ENCODE results near the gene GALK2.

DNA sequence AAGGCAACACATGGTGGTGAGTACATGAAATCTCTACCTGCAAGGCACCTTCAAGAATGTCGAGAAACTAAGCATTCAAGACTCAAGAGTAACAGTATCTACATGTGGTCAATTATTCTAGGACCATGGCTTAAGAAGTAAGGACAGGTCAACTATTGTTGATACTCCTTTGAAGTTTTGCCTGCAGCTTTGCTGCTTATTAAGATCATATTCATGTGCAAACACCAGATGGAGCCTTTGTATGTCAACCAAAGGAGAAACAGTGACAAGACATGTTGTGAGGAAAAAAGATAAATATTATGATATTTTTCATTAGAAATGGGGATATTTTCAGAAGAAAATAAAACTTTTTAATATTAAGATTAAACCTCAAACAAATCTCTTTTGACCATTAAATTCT lies 200.7 kb downstream of the GALK2 start:
- TF ChIP-seq, protein P1, sequence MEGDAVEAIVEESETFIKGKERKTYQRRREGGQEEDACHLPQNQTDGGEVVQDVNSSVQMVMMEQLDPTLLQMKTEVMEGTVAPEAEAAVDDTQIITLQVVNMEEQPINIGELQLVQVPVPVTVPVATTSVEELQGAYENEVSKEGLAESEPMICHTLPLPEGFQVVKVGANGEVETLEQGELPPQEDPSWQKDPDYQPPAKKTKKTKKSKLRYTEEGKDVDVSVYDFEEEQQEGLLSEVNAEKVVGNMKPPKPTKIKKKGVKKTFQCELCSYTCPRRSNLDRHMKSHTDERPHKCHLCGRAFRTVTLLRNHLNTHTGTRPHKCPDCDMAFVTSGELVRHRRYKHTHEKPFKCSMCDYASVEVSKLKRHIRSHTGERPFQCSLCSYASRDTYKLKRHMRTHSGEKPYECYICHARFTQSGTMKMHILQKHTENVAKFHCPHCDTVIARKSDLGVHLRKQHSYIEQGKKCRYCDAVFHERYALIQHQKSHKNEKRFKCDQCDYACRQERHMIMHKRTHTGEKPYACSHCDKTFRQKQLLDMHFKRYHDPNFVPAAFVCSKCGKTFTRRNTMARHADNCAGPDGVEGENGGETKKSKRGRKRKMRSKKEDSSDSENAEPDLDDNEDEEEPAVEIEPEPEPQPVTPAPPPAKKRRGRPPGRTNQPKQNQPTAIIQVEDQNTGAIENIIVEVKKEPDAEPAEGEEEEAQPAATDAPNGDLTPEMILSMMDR (IDR thresholded peaks at IDR 0.05) = peak in 4 of 5 experiments; percentile 12 to 39 (median 32)
- no peak for TF ChIP-seq POLR2A (IDR thresholded peaks at IDR 0.05)

All from tibial nerve (tissue), 3 donors.